SJSA1 (cell line): Measurements from ENCODE around the gene COX14. TPM values are rescaled to one million over a fixed set of nuclear protein-coding genes. Genes with fewer than 3 reads are reported as not detected.

ENCODE experiments used
- DNase-seq, 2 experiments: peaks; one replicate each; pipeline ENCODE4 v3.0.0-alpha.2; 2015 to 2020; ENCODE audit warnings: low spot score in 2 of 2, low read depth in 1 of 2
- H3K27ac ChIP-seq: fragments of 250-450 bp; sonication (Bioruptor Pico); 2 replicates; pipeline ENCODE4 v1.5.1; 2020; ENCODE audit warnings: mild to moderate bottlenecking, moderate library complexity
- H3K27me3 ChIP-seq: fragments of 250-450 bp; sonication (Bioruptor Pico); replicated peaks from 2 replicates; pipeline ENCODE4 v1.5.1; 2020; ENCODE audit warnings: mild to moderate bottlenecking, moderate library complexity
- H3K36me3 ChIP-seq: fragments of 250-450 bp; sonication (Bioruptor Pico); 2 replicates; pipeline ENCODE4 v1.5.1; 2020; ENCODE audit warnings: mild to moderate bottlenecking
- H3K4me1 ChIP-seq: fragments of 250-450 bp; sonication (Bioruptor Pico); replicated peaks from 2 replicates; pipeline ENCODE4 v1.6.1; 2021; ENCODE audit warnings: mild to moderate bottlenecking
- H3K4me3 ChIP-seq: fragments of 250-450 bp; sonication (Bioruptor Pico); 2 replicates; pipeline ENCODE4 v1.5.1; 2020; ENCODE audit warnings: mild to moderate bottlenecking
- H3K9me3 ChIP-seq: fragments of 250-450 bp; sonication (Bioruptor Pico); replicated peaks from 2 replicates; pipeline ENCODE4 v1.5.1; 2020; ENCODE audit warnings: mild to moderate bottlenecking
- total RNA-seq: library from RNA; depleted of rRNA; stranded (reverse); fragments of >200 nt; shearing (Covaris generic); gene quantifications from 2 replicates; pipeline ENCODE4 v1.2.3, GENCODE V29; 2014; rRNA removed

The COX14 gene
- 49.7 and 62.3 TPM in 2 replicates for total RNA-seq

DNA sequence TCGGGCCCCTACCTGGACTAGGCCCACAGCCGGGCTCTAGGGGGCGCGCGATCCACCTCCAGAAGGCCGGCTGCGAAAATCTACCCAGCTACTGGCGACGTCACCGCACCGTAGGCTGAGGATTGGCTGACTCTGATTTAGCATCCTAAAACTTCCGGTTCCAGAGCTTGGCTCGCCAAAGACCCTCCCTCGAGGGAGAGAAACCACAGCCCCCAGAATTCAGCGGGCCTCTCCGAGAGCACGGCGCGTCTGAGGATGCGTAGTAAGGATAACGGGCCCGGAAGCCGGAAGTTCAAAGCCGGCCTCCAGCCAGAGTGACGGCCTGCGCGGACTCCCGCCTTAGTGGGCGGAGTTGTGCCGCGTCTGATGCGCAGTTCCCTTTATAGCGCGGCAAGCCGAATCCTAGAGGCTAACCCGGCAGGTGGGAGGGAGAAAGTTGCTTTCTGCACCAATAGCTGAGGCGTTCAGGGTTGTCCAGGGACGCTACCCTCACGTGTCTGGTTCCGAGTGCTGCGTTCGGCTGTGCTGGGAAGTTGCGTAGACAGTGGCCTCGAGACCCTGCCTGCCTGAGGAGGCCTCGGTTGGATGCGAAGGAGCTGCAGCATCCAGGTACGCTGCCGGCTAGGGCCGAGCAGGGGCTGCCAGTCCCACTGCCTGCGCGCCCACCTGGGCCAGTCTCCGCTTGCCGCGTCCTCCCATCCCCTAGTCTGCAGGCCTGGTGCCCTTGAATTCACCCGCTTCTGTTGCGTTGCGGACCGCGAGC is at the start of gene COX14:
TSS of gene COX14 (plus strand) at position 544 of the 763 bp plus-strand sequence. CDS start 7,808 bp downstream, outside the sequence.
- peak; percentile 99 for DNase-seq
- Histone ChIP-seq H3K4me1 (peaks cover 6% of the 10 kb centered on the region), H3K27me3 (no peaks in the 10 kb centered on the region), H3K9me3 (no peaks in the 10 kb centered on the region), H3K36me3 (peaks cover 7% of the 10 kb centered on the region), H3K4me3 (peak within 1 kb of the TSS; percentile 65), H3K27ac (peak within 1 kb of the TSS; percentile 32)

DNA sequence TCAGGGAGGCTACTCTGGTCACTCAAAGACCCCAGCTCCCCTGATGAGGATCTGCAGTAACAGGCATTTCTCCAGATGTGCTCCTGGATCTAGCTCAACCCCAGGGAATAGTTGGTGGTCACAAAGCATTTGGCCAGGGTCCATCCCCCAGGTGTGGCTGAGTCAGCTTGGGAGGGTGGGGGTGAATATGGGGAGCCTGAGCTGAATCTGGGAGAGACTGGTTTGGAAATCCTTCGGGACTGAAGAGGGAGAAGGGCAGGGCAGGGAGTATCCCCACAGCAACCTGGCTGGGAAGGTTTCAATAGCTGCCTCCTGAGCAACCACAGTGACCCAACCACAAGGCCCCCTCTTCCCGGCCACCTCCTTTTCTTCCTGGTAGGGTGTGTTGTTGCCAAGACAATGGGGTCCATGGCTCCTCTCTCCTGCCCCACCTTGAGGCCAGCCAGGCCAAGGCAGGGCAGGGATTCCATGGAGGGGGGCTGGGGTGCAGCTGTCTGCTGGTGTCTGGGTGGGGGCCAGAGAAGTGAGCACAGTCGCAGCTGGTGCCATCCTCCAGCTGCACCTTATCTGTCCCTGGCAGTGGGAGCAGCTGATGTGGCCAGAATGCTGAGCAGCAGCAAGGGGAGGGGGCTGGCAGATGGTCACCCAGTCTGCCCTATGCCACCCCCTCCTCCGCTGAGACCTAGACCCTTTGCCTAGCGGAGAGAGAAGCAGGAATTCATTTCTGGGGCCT is 49.1 kb upstream of the COX14 start:
- Histone ChIP-seq H3K4me3 (no peak overlapping the region), H3K27me3 (no peaks in the 10 kb centered on the region), H3K4me1 (peaks cover 11% of the 10 kb centered on the region), H3K27ac (no peak overlapping the region), H3K9me3 (no peaks in the 10 kb centered on the region), H3K36me3 (no peaks in the 10 kb centered on the region)
- DNase-seq = no peak

DNA sequence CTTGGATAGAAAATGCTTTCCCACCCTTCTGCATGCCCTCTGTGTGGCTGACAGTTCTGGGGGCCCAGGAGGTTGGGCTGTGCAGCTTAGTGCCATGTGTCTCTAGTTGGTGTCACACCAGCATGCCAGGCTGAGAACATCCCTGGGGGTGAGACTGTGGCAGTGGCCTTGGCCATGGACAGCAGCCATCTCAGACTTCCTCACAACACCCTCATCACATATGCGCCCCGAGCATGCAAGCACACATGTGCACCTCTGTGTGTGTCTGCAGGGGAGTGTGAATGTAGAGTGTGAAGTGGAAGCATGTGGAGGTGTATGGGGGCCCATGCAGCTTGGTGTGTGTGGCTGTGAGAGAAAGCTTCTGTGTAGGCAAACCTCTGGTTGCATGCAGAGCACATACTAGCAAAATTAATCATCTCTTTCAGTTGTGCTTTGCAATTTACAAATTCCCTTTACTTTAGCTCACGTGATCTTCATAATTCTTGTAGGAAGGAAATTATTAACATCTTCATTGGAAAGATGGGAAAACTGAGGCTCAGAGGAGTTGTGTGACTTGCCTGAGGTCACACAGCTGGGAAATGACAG is 46.2 kb upstream of the COX14 start:
- DNase-seq = no peak
- Histone ChIP-seq H3K27ac (no peak overlapping the region), H3K36me3 (no peaks in the 10 kb centered on the region), H3K27me3 (no peaks in the 10 kb centered on the region), H3K4me3 (no peak overlapping the region), H3K4me1 (peaks cover 19% of the 10 kb centered on the region), H3K9me3 (no peaks in the 10 kb centered on the region)

DNA sequence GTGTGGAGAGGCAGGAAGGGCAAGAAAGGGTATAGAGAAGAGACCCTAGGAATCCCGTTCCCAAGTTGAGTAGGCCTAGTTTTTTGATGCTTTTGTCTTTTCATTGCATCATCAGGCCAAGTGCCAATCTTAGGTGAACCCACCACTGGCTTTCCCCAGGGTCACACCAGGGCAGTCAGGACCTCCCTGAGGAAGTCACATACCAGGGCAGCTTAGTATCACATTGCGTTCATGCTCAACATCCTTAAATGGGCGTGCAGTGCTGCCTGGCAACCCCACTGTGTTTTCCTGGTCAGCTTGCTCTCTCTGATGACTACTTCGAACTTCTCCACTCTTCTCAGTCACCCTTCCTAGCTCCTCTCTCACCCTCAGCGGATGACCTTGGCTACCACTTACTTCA is 45.6 kb upstream of the COX14 start:
- no peak overlapping the region for H3K27ac ChIP-seq
- H3K9me3 ChIP-seq = no peaks in the 10 kb centered on the region
- H3K27me3 ChIP-seq = no peaks in the 10 kb centered on the region
- peaks cover 20% of the 10 kb centered on the region for H3K4me1 ChIP-seq
- H3K36me3 ChIP-seq = no peaks in the 10 kb centered on the region
- H3K4me3 ChIP-seq = no peak overlapping the region
- DNase-seq = peak; percentile 41 to 60

DNA sequence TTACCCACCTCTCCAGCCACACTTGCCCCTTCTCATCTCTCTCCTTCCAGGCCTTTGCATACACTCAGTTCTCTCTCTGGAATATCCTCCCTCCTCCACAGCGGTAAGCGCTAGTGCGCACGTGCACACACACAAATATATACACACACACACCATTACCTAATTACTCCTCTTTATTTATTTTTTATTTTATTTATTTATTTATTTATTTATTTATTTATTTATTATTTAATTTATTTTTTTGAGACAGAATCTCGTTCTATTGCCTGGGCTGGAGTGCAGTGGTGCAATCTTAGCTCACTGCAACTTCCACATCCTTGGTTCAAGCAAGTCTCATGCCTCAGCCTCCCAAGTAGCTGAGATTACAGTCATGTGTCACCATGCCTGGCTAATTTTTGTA is 43.0 kb upstream of the COX14 start:
- Histone ChIP-seq H3K9me3 (no peaks in the 10 kb centered on the region), H3K36me3 (no peaks in the 10 kb centered on the region), H3K27me3 (no peaks in the 10 kb centered on the region), H3K4me1 (peaks cover 20% of the 10 kb centered on the region), H3K4me3 (no peak overlapping the region), H3K27ac (no peak overlapping the region)
- DNase-seq = no peak

DNA sequence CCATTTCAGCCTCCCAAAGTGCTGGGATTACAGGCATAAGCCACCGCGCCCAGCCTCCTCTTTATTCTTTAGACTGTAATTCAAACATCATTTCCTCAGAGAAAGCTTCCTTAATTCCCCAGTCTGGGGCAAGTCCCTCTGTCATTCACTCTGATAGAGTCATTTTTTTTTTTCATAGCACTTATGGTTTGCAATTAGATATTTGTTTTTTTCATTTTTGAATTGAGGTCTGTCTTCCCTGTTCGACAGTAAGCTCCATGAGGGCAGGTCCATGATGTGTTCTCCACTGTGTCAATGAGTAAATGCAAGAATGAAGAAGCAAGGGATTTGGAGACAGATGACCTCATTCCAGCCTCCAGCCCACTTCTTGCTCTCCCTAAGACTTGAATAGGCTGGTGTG is 42.5 kb upstream of the COX14 start:
- no peak for DNase-seq
- H3K4me1 ChIP-seq = peaks cover 20% of the 10 kb centered on the region
- no peaks in the 10 kb centered on the region for H3K9me3 ChIP-seq
- H3K4me3 ChIP-seq = no peak overlapping the region
- H3K27ac ChIP-seq = no peak overlapping the region
- no peaks in the 10 kb centered on the region for H3K27me3 ChIP-seq
- no peaks in the 10 kb centered on the region for H3K36me3 ChIP-seq

DNA sequence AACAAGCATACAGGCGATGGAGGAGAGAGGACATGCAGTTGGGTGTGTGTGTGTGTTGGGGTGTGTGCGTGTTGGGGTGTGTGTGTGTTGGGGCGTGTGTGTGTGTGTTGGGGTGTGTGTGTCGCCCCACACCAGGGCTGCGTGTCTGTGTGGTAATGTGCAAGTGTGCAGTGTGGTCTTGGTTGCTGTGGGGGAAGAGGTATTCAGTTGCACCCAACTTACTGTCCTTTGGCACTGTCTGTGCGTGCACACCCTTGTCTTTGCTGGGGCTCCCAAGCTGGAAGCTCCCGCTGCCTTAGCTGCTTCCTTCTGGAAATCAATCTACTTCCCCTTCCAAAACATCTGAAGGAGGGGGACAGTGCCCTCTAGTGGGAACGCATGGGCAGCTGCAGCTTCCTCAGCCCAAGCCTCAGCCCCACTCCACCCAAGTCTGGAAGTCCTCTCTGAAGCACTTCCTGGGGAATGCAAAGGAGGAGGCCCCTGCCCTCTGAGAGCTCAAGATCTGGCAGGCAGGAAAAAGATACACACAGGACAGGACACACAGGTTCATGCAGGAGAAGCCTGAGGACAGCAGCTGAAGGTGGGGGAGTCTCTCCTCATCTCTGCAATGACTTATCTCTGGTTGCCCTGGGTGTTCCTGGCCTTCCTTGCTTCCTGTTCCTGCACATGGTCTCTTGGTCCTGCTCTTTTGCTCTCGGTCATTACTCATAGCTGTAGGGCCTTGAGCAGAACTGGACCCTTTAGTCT is 41.5 kb upstream of the COX14 start:
- Histone ChIP-seq H3K4me1 (peaks cover 20% of the 10 kb centered on the region), H3K4me3 (no peak overlapping the region), H3K27ac (no peak overlapping the region), H3K9me3 (no peaks in the 10 kb centered on the region), H3K27me3 (no peaks in the 10 kb centered on the region), H3K36me3 (no peaks in the 10 kb centered on the region)
- peak; percentile 64 to 80 for DNase-seq

DNA sequence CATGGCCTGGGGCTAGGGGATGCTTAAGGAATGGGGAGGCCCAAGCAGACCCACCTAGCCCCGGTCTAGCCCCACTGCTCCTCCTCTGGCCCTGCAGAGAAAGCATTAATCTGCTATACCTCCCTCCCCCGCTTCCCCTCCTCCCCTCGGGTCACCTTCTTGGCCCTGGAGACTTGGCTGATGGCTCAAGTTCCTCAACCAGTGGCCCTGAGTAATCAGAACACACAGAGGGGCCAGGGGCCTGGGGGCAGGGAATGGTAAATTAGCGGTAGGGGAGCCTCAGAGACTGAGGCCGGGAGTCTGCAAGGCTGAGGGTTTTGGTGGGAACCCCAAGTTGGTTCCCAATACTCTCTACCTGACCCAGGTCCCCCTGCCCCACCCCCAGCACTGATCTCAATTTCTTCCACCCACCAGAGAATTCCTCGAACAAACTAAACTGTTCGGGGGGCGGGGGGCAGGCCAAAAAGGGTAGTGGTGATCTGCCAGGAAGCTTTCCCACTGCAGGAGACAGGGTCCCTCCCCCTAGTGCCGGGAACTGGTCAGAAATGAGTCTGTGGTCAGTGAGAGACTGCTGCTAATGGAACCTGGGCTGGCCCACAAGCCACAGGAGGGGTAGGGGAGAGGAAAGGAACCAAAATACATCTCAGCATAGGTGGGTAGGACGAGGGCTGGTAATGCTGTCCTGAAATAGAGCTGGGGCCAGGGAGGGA is 39.7 kb upstream of the COX14 start:
- no peak overlapping the region for H3K27ac ChIP-seq
- DNase-seq = no peak
- no peak overlapping the region for H3K4me3 ChIP-seq
- H3K27me3 ChIP-seq = no peaks in the 10 kb centered on the region
- peaks cover 9% of the 10 kb centered on the region for H3K4me1 ChIP-seq
- H3K9me3 ChIP-seq = no peaks in the 10 kb centered on the region
- no peaks in the 10 kb centered on the region for H3K36me3 ChIP-seq

DNA sequence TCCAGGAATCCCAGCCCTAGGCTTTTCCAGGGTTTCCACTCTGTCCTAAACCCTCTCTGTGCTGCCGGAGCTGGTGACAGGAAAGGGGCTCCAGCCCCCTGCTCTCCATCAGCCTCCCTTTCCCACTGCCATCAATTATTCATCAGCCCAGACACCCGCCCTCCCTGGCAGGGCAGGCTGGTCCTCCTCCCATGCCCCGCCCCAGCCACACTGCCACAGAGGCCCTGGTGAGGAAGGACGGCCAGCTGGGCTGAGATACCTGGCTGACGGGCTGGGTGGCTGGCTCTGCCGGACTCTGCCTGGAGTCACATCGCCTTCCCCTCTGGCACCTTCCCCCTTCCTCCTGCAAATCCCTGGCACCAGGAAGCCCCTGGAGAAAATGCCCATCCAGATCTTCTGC is 38.8 kb upstream of the COX14 start:
- Histone ChIP-seq H3K4me3 (no peak overlapping the region), H3K9me3 (no peaks in the 10 kb centered on the region), H3K27me3 (no peaks in the 10 kb centered on the region), H3K27ac (no peak overlapping the region), H3K36me3 (no peaks in the 10 kb centered on the region), H3K4me1 (peaks cover 9% of the 10 kb centered on the region)
- no peak for DNase-seq

DNA sequence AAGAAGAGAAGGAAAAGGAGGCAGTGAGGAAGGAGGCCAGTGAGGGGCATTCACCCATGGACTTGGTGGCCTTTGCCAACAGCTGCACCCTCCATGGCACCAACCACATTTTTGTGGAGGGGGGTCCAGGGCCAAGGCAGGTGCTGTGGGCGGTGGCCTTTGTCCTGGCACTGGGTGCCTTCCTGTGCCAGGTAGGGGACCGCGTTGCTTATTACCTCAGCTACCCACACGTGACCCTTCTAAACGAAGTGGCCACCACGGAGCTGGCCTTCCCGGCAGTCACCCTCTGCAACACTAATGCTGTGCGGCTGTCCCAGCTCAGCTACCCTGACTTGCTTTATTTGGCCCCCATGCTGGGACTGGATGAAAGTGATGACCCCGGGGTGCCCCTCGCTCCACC is 38.3 kb upstream of the COX14 start:
- no peak for DNase-seq
- Histone ChIP-seq H3K27me3 (no peaks in the 10 kb centered on the region), H3K4me1 (peaks cover 9% of the 10 kb centered on the region), H3K36me3 (no peaks in the 10 kb centered on the region), H3K9me3 (no peaks in the 10 kb centered on the region), H3K4me3 (no peak overlapping the region), H3K27ac (no peak overlapping the region)

DNA sequence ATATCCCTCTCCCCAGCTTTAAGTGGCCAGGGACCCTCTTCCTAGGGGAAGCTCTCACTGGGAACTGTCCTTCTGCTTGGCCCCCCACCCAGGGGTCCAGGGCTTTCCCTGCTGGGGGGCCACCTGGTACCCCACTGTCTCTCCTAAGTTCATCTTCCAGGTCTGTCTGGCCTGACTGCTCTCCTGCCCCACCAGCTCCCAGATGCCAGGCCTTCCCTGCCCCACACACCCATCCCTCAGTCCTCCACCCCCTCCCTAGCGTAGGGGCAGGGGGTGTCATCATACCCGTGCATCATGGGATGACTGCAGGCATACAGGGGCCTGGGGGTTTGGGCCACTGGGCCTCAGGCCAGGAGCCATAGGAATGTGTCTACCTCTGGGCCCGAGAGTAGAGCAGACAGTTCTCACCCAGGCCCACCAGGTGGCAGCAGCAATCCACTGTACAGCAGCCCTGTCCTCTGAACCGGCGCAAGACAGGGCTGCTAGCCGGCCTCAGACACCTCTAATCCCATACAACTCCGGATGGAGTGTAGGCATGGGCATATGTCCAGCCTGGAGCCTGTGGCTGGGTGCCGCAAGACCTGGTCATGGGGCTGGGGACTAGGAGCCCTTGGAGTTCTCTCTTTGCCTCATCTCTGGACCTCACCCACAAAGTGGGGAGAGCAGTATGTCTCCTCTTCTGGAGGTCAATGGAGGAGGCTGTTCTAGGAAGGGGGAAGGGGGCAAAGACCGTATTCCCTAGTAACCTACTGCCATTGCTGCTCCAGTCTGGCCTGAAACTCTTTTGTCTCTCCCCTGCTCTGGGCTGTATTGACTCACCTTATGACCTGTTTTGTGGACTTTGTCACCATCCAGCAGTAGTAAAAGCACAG is 36.9 kb upstream of the COX14 start:
- Histone ChIP-seq H3K27me3 (no peaks in the 10 kb centered on the region), H3K36me3 (no peaks in the 10 kb centered on the region), H3K4me3 (no peak overlapping the region), H3K27ac (no peak overlapping the region), H3K4me1 (peaks cover 7% of the 10 kb centered on the region), H3K9me3 (no peaks in the 10 kb centered on the region)
- DNase-seq = peak; percentile 61 to 84

DNA sequence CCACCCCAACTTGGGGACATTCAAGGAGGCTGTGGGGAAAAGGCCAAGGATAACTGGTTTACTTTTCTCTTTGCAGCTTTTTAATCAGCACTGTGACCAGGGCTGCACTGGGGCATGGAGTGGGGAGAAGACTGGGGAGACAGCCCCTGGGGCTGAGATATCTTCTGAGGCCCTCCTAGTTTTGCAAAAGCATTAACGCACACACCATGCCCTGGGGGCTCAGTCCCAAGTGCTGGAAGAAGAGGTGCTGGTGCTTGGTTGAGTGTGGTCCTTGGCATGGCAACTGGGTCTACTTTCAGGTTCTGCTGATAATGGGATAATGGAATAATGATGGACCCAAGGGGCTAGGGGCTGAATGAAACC is 36.2 kb upstream of the COX14 start:
- DNase-seq = no peak
- Histone ChIP-seq H3K9me3 (no peaks in the 10 kb centered on the region), H3K36me3 (no peaks in the 10 kb centered on the region), H3K27ac (no peak overlapping the region), H3K4me3 (no peak overlapping the region), H3K27me3 (no peaks in the 10 kb centered on the region), H3K4me1 (peaks cover 1% of the 10 kb centered on the region; the same call in 1 of the 2 replicates)
